ENCODE measurements around the gene FBXO39. TPM values are rescaled to one million over a fixed set of nuclear protein-coding genes. Genes with fewer than 3 reads are reported as not detected.
"Not testable (repeated sequence)": the region's sequence is repeated elsewhere in the genome, so short reads cannot be mapped to it uniquely, and the experiment has no call there.

FBXO39 gene
- total RNA-seq, 1 experiment from 2014 or later, result not detected

GRCh38 chr17:6768447-6768846 lies 7.6 kb upstream of the FBXO39 start:
- no peak overlapping the region for H3K27ac ChIP-seq (ENCODE audit: low read depth, low read length)
- H3K9me3 ChIP-seq (ENCODE audit: control insufficient read depth in 1 of 2, insufficient read depth in 1 of 2, low read depth in 1 of 2, low read length in 2 of 2), result peaks cover 11 to 24% of the 10 kb centered on the region in 2 experiments
- ChIA-PET RAD21 (ENCODE audit: low non-redundant PET in 1 of 2, low total read pairs in 2 of 2, uncharacterized antibody in 2 of 2, unreplicated experiment in 2 of 2) (no interaction called here), POLR2A (no interaction called here), CTCF (no interaction called here)
- H3K4me2 ChIP-seq (ENCODE audit: low read length), result no peak overlapping the region
- no peak overlapping the region for H3K4me3 ChIP-seq (replicated peaks in 1 of 2; ENCODE audit: low read depth in 1 of 2, low read length in 2 of 2)
- H3K27me3 ChIP-seq (ENCODE audit: insufficient read depth, low read length), result no peaks in the 10 kb centered on the region
- H3K9me2 ChIP-seq (ENCODE audit: insufficient read depth), result no peaks in the 10 kb centered on the region
- H3K36me3 ChIP-seq (ENCODE audit: control insufficient read depth in 1 of 2, insufficient read depth in 2 of 2, low read length in 2 of 2), result no peaks in the 10 kb centered on the region
- TF ChIP-seq, protein P1, sequence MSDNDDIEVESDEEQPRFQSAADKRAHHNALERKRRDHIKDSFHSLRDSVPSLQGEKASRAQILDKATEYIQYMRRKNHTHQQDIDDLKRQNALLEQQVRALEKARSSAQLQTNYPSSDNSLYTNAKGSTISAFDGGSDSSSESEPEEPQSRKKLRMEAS (IDR thresholded peaks at IDR 0.05), result no peak
- TF ChIP-seq, protein P2, sequence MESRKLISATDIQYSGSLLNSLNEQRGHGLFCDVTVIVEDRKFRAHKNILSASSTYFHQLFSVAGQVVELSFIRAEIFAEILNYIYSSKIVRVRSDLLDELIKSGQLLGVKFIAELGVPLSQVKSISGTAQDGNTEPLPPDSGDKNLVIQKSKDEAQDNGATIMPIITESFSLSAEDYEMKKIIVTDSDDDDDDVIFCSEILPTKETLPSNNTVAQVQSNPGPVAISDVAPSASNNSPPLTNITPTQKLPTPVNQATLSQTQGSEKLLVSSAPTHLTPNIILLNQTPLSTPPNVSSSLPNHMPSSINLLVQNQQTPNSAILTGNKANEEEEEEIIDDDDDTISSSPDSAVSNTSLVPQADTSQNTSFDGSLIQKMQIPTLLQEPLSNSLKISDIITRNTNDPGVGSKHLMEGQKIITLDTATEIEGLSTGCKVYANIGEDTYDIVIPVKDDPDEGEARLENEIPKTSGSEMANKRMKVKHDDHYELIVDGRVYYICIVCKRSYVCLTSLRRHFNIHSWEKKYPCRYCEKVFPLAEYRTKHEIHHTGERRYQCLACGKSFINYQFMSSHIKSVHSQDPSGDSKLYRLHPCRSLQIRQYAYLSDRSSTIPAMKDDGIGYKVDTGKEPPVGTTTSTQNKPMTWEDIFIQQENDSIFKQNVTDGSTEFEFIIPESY (IDR thresholded peaks at IDR 0.05; ENCODE audit: extremely low read depth, insufficient replicate concordance, low read length), result no peak
- no peak for TF ChIP-seq SP1 (IDR thresholded peaks at IDR 0.05; ENCODE audit: low read depth)
- intact Hi-C loops (cut with micrococcal nuclease), result no loop called here
- no peaks in the 10 kb centered on the region for H3K79me2 ChIP-seq (ENCODE audit: insufficient read depth, low read length)
- BruUV-seq (replicated peaks), result no TSS peak
- no peak for DNase-seq (ENCODE audit: low read depth, low spot score)
- no peak overlapping the region for H3K9ac ChIP-seq (ENCODE audit: low read length)
- H4K20me1 ChIP-seq (ENCODE audit: insufficient read depth), result no peaks in the 10 kb centered on the region
- H3K4me1 ChIP-seq (ENCODE audit: control insufficient read depth in 1 of 2, insufficient read depth in 2 of 2, low read length in 2 of 2), result no peaks in the 10 kb centered on the region
- no peak overlapping the region for H2AFZ ChIP-seq (ENCODE audit: low read depth, low read length, poor library complexity, severe bottlenecking)
- no peak for ATAC-seq

DNA sequence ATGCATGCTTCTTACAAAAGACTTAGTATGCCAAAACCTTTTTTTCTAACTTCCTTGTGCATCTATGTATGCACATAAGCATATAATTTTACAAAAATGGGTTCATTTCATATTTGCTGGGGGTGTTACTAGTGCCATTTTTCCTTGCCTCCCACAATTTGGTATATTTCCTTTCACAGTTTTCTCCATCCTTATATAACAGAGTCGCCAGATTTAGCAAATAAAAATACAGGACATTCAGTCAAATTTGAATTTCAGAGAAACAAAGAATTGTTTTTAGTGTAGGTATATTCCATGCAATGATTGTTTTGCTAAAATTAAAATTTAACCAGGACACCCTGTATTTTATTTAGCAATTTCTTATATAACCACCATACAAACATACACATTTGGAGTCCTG lies 4.0 kb upstream of the FBXO39 start:
- Histone ChIP-seq H3K27ac (ENCODE audit: low read depth, low read length) (no peak overlapping the region), H3K4me3 (replicated peaks in 1 of 2; ENCODE audit: low read depth in 1 of 2, low read length in 2 of 2) (no peak overlapping the region), H3K36me3 (ENCODE audit: control insufficient read depth in 1 of 2, insufficient read depth in 2 of 2, low read length in 2 of 2) (no peaks in the 10 kb centered on the region), H3K9me2 (ENCODE audit: insufficient read depth) (no peaks in the 10 kb centered on the region), H3K9ac (ENCODE audit: low read length) (no peak overlapping the region), H4K20me1 (ENCODE audit: insufficient read depth) (no peaks in the 10 kb centered on the region), H2AFZ (ENCODE audit: low read depth, low read length, poor library complexity, severe bottlenecking) (no peak overlapping the region), H3K27me3 (ENCODE audit: insufficient read depth, low read length) (no peaks in the 10 kb centered on the region), H3K4me2 (ENCODE audit: low read length) (no peak overlapping the region), H3K9me3 (ENCODE audit: control insufficient read depth in 1 of 2, insufficient read depth in 1 of 2, low read depth in 1 of 2, low read length in 2 of 2) (peaks cover 11 to 24% of the 10 kb centered on the region in 2 experiments), H3K4me1 (ENCODE audit: control insufficient read depth in 1 of 2, insufficient read depth in 2 of 2, low read length in 2 of 2) (no peaks in the 10 kb centered on the region), H3K79me2 (ENCODE audit: insufficient read depth, low read length) (no peaks in the 10 kb centered on the region)
- DNase-seq (ENCODE audit: low read depth, low spot score) (no peak), ATAC-seq (no peak)
- BruUV-seq (replicated peaks), result no TSS peak
- POLR2A ChIA-PET, result no interaction called here
- RAD21 ChIA-PET (ENCODE audit: low non-redundant PET in 1 of 2, low total read pairs in 2 of 2, uncharacterized antibody in 2 of 2, unreplicated experiment in 2 of 2), result no interaction called here
- no peak for TF ChIP-seq EGR1 (IDR thresholded peaks at IDR 0.05; ENCODE audit: low read depth)
- TF ChIP-seq REST (IDR thresholded peaks at IDR 0.05; ENCODE audit: low read depth), result no peak
- no peak for TF ChIP-seq POLR2AphosphoS5 (IDR thresholded peaks at IDR 0.05; ENCODE audit: low read depth, low read length)
- CTCF ChIA-PET, result no interaction called here
- intact Hi-C loops (cut with micrococcal nuclease), result no loop called here

GRCh38 chr17:6774906-6775305 lies 1.1 kb upstream of the FBXO39 start:
- H3K4me3 ChIP-seq (replicated peaks in 1 of 2; ENCODE audit: low read depth in 1 of 2, low read length in 2 of 2); H3K4me2 ChIP-seq (ENCODE audit: low read length); H4K20me1 ChIP-seq (ENCODE audit: insufficient read depth); DNase-seq (ENCODE audit: low read depth, low spot score); H3K79me2 ChIP-seq (ENCODE audit: insufficient read depth, low read length); POLR2A ChIA-PET; H3K27ac ChIP-seq (ENCODE audit: low read depth, low read length); H3K4me1 ChIP-seq (ENCODE audit: control insufficient read depth in 1 of 2, insufficient read depth in 2 of 2, low read length in 2 of 2); ATAC-seq; H3K36me3 ChIP-seq (ENCODE audit: control insufficient read depth in 1 of 2, insufficient read depth in 2 of 2, low read length in 2 of 2); CTCF ChIA-PET; RAD21 ChIA-PET (ENCODE audit: low non-redundant PET in 1 of 2, low total read pairs in 2 of 2, uncharacterized antibody in 2 of 2, unreplicated experiment in 2 of 2); H2AFZ ChIP-seq (ENCODE audit: low read depth, low read length, poor library complexity, severe bottlenecking); H3K9ac ChIP-seq (ENCODE audit: low read length); BruUV-seq (replicated peaks); H3K9me3 ChIP-seq (ENCODE audit: control insufficient read depth in 1 of 2, insufficient read depth in 1 of 2, low read depth in 1 of 2, low read length in 2 of 2); H3K9me2 ChIP-seq (ENCODE audit: insufficient read depth); H3K27me3 ChIP-seq (ENCODE audit: insufficient read depth, low read length); intact Hi-C loops (cut with micrococcal nuclease): not testable (repeated sequence)
